Measurements from ENCODE around the gene RHOT2. TPM values are rescaled to one million over a fixed set of nuclear protein-coding genes. Genes with fewer than 3 reads are reported as not detected.

The RHOT2 gene
- total RNA-seq, 1 experiment from 2014 or later, result 210 TPM

- Histone ChIP-seq H3K14ac (ENCODE audit: insufficient read depth, low read length) (no peak overlapping the region), H3K4ac (ENCODE audit: low read depth, low read length) (no peak overlapping the region), H3K4me2 (ENCODE audit: insufficient read depth, insufficient read length, low read length) (no peak overlapping the region), H3K9me3 (ENCODE audit: control insufficient read depth, low read depth, low read length) (no peaks in the 10 kb centered on the region), H3K23ac (ENCODE audit: insufficient read length, low read depth, low read length) (no peak overlapping the region), H2BK120ac (ENCODE audit: low read depth, low read length, poor library complexity, severe bottlenecking) (no peak overlapping the region), H3T11ph (ENCODE audit: low read length) (no peak overlapping the region), H3K79me1 (ENCODE audit: insufficient read depth, low read depth, low read length, poor library complexity, severe bottlenecking) (no peaks in the 10 kb centered on the region), H4K8ac (replicated peaks; ENCODE audit: insufficient read length, low read depth, low read length) (no peak overlapping the region), H2AK5ac (ENCODE audit: insufficient read length, low read length) (no peak overlapping the region), H3K4me1 (ENCODE audit: insufficient read depth, low read length) (no peaks in the 10 kb centered on the region), H2BK12ac (ENCODE audit: insufficient read length, low read depth, low read length) (no peak overlapping the region), H3K23me2 (ENCODE audit: insufficient read length, low read depth, low read length, poor library complexity, severe bottlenecking) (peaks cover 8% of the 10 kb centered on the region), H3K27me3 (ENCODE audit: insufficient read depth, low read length) (no peaks in the 10 kb centered on the region; the same call in 1 of the 2 replicates), H4K91ac (ENCODE audit: insufficient read length, low read depth, low read length) (no peak overlapping the region), H3K56ac (ENCODE audit: insufficient read length, low read depth, low read length) (no peak overlapping the region), H4K20me1 (ENCODE audit: control insufficient read depth, insufficient read depth, insufficient read length) (no peaks in the 10 kb centered on the region), H2AFZ (ENCODE audit: low read length) (no peak overlapping the region), H3K27ac (ENCODE audit: insufficient read length, low read depth, low read length) (no peak overlapping the region), H2BK15ac (ENCODE audit: low read depth, low read length) (0 out of 2 replicates have a peak overlapping the region, but pooled peaks have one; percentile 7), H3K18ac (ENCODE audit: insufficient read length, low read depth, low read length) (no peak overlapping the region), H2BK5ac (ENCODE audit: insufficient read length, low read length) (no peak overlapping the region), H2BK20ac (ENCODE audit: low read depth, low read length, poor library complexity, severe bottlenecking) (no peak overlapping the region), H3K9ac (ENCODE audit: extremely low read depth, insufficient read length, low read length) (no peak overlapping the region), H4K5ac (ENCODE audit: insufficient read length, low read depth, low read length) (no peak overlapping the region), H3K79me2 (ENCODE audit: insufficient read depth, low read length) (no peaks in the 10 kb centered on the region)
- H3K9me3 Mint-ChIP-seq, result no peaks in the 10 kb centered on the region; a peak in 2 of 5 replicates
- no CpG with 5 or more reads among the region's 11 CpGs for WGBS (ENCODE audit: extremely low coverage, insufficient read length, low lambda C conversion rate)
- peak overlapping the region in 1 of 2 experiments; percentile 27; a peak in 1 of 5 replicates for H3K4me3 Mint-ChIP-seq
- TF ChIP-seq CTCF (conservative IDR thresholded peaks at IDR 0.05), result no peak
- peaks cover 67% of the 10 kb centered on the region for H3K27me3 Mint-ChIP-seq (ENCODE audit: low read depth)
- no peak for DNase-seq
- no peaks in the 10 kb centered on the region for H3K36me3 Mint-ChIP-seq (ENCODE audit: insufficient read depth in 1 of 3, low read depth in 3 of 3)
- H3K4me1 Mint-ChIP-seq, result peaks cover 9 to 20% of the 10 kb centered on the region in 2 experiments
- no peak overlapping the region for H3K27ac Mint-ChIP-seq
Observed at GRCh38 chr16:714079-714478, 46.1 kb downstream of the RHOT2 start.

Measured in H9 (cell line).